Ascending aorta (tissue), 2 donors: ENCODE data around the gene NIM1K. TPM values are rescaled to one million over a fixed set of nuclear protein-coding genes. Genes with fewer than 3 reads are reported as not detected.

Experiments used
- DNase-seq, 2 donors: peaks; one replicate each; pipeline ENCODE4 v3.0.0-alpha.2; 2019; ENCODE audit warnings: low spot score in 2 of 2
- H3K27ac ChIP-seq, 2 donors: fragments of 200-600 bp; sonication (generic); one replicate each; pipeline ENCODE4 v1.5.1; 2016 to 2017; ENCODE audit warnings: mild to moderate bottlenecking in 1 of 2
- H3K27me3 ChIP-seq: fragments of 200-600 bp; sonication (generic); one replicate; pipeline ENCODE4 v1.5.1; 2017
- H3K36me3 ChIP-seq, 2 donors: fragments of 200-600 bp; sonication (generic); one replicate each; pipeline ENCODE4 v1.5.1; 2016
- H3K4me1 ChIP-seq, 2 donors: fragments of 200-600 bp; sonication (generic); one replicate each; pipeline ENCODE4 v1.5.1; 2016 to 2017; ENCODE audit warnings: mild to moderate bottlenecking in 1 of 2
- H3K4me3 ChIP-seq, 2 donors: fragments of 200-600 bp; sonication (generic); one replicate each; pipeline ENCODE4 v1.5.1; 2016 to 2017; ENCODE audit warnings: mild to moderate bottlenecking in 1 of 2
- H3K9me3 ChIP-seq, 2 donors: fragments of 200-600 bp; sonication (generic); one replicate each; pipeline ENCODE4 v1.5.1; 2016
- intact Hi-C: fragments of 100-400 bp; cut with DNase I; formaldehyde crosslinking; loops from one replicate; pipeline ENCODE4 v1.15.1; 2023
- total RNA-seq: library from RNA; depleted of rRNA; stranded (reverse); fragments of >200 nt; gene quantifications from one replicate; pipeline ENCODE4 v1.1.0, GENCODE V29; 2016
- TF ChIP-seq, protein P1 (sequence below), 3 experiments: fragments of 200-600 bp in 2 of 3; fragments of 450-650 bp in 1 of 3; sonication (generic) in 2 of 3; IDR thresholded peaks; one replicate each; pipeline ENCODE4 v1.5.1; 2016 to 2019; ENCODE audit warnings: antibody characterized with exemption in 3 of 3, mild to moderate bottlenecking in 1 of 3, moderate library complexity in 1 of 3

NIM1K gene
- total RNA-seq, 1 donor from 2014 or later: not detected

DNA sequence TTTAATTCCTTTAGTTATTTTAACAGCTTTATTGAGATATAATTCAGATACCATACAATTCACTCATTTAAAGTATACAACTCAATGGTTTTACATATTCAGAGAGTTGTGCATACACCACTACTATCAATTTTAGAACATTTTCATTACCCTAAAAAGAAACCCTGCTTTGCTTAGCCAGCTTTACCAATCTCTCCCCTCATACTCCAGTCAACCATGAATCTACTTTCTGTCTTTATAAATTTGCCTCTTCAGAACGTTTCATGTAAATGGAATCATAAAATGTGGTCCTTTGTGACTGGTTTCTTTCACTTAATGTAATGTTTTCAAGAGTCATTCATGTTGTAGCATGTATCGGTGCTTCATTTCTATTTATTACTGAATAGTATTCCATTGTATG is 24.9 kb downstream of the NIM1K start:
- no peaks in the 10 kb centered on the region for H3K27me3 ChIP-seq
- H3K27ac ChIP-seq: no peak overlapping the region
- no peaks in the 10 kb centered on the region for H3K4me1 ChIP-seq
- no peaks in the 10 kb centered on the region for H3K36me3 ChIP-seq
- no peak for DNase-seq
- H3K4me3 ChIP-seq: no peak overlapping the region
- no peaks in the 10 kb centered on the region for H3K9me3 ChIP-seq
- intact Hi-C loops: no loop called here
- TF ChIP-seq, protein P1, sequence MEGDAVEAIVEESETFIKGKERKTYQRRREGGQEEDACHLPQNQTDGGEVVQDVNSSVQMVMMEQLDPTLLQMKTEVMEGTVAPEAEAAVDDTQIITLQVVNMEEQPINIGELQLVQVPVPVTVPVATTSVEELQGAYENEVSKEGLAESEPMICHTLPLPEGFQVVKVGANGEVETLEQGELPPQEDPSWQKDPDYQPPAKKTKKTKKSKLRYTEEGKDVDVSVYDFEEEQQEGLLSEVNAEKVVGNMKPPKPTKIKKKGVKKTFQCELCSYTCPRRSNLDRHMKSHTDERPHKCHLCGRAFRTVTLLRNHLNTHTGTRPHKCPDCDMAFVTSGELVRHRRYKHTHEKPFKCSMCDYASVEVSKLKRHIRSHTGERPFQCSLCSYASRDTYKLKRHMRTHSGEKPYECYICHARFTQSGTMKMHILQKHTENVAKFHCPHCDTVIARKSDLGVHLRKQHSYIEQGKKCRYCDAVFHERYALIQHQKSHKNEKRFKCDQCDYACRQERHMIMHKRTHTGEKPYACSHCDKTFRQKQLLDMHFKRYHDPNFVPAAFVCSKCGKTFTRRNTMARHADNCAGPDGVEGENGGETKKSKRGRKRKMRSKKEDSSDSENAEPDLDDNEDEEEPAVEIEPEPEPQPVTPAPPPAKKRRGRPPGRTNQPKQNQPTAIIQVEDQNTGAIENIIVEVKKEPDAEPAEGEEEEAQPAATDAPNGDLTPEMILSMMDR (IDR thresholded peaks at IDR 0.05): no peak

DNA sequence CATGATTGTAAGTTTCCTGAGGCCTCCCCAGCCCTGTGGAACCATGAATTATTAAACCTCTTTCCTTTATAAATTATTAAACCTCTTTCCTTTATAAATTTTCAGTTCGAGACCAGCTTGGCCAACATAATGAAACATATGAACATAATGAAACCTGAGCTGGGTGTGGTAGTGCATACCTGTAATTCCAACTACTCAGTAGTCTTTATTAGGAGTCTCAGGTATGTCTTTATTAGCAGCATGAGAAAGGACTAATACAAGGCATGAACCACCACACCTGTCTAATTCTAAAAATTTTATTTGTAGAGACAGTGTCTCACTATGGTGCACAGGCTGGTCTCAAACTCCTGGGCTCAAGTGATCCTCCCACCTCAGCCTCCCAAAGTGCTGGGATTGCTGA is 27.1 kb downstream of the NIM1K start:
- no peaks in the 10 kb centered on the region for H3K4me1 ChIP-seq
- intact Hi-C loops: no loop called here
- H3K27ac ChIP-seq: no peak overlapping the region
- H3K4me3 ChIP-seq: no peak overlapping the region
- H3K36me3 ChIP-seq: no peaks in the 10 kb centered on the region
- H3K9me3 ChIP-seq: no peaks in the 10 kb centered on the region
- TF ChIP-seq, protein P1 (IDR thresholded peaks at IDR 0.05): no peak
- no peaks in the 10 kb centered on the region for H3K27me3 ChIP-seq
- no peak for DNase-seq

DNA sequence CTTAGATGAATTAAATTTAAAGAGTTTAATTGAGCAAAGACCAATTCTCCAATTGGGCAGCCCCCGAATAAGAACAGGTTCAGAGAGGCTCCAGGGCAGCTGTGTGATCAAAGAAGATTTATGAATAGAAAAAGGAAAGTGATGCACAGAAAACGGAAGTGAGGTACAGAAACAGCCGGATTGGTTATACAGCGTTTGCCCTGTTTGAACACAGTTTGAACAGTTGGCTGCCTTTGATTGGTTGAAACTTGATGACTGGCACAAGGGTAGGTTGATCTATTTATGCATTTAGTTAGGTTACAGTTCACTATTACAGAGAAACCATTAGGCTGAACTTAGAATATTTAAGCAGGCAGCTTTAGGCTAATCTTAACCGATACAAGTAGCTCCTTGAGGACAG is 29.5 kb downstream of the NIM1K start:
- H3K36me3 ChIP-seq: no peaks in the 10 kb centered on the region
- no peaks in the 10 kb centered on the region for H3K4me1 ChIP-seq
- no peak for DNase-seq
- H3K27ac ChIP-seq: no peak overlapping the region
- intact Hi-C loops: no loop called here
- TF ChIP-seq, protein P1 (IDR thresholded peaks at IDR 0.05): no peak
- H3K4me3 ChIP-seq: no peak overlapping the region
- H3K9me3 ChIP-seq: no peaks in the 10 kb centered on the region
- no peaks in the 10 kb centered on the region for H3K27me3 ChIP-seq

- intact Hi-C loops: no loop called here
- TF ChIP-seq, protein P1 (IDR thresholded peaks at IDR 0.05): no peak
Observed at GRCh38 chr5:43225649-43226245, 33.7 kb downstream of the NIM1K start.

DNA sequence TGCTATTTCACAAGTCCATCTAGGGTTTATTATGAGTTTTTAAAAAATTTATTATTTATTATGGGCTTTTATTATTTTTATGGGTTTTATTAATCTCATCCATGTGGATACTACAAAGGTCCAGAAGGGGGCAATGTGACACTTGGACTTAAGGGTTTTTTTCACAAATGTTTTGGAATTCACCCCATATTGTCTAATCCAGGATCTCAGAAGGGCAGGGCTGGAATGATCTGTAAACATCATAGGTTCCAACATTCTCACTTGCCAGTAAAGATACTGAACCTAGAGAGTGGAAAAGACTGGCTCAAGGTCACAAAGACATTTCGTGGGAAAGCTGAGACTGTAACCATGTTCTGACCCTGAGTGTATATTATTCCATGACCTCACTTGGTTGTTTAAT is 35.6 kb downstream of the NIM1K start:
- no peaks in the 10 kb centered on the region for H3K9me3 ChIP-seq
- H3K27ac ChIP-seq: no peak overlapping the region
- no peak for DNase-seq
- H3K4me3 ChIP-seq: no peak overlapping the region
- TF ChIP-seq, protein P1 (IDR thresholded peaks at IDR 0.05): peak in 1 of 3 experiments; percentile 8
- H3K36me3 ChIP-seq: no peaks in the 10 kb centered on the region
- H3K4me1 ChIP-seq: no peaks in the 10 kb centered on the region
- intact Hi-C loops: no loop called here
- no peaks in the 10 kb centered on the region for H3K27me3 ChIP-seq

More at GRCh38 chr5:43225649-43226245, 33.7 kb downstream of the NIM1K start:
- no peak overlapping the region for H3K27ac ChIP-seq
- no peak for DNase-seq
- H3K27me3 ChIP-seq: no peaks in the 10 kb centered on the region
- no peak overlapping the region for H3K4me3 ChIP-seq
- no peaks in the 10 kb centered on the region for H3K36me3 ChIP-seq
- no peaks in the 10 kb centered on the region for H3K9me3 ChIP-seq
- H3K4me1 ChIP-seq: no peaks in the 10 kb centered on the region

DNA sequence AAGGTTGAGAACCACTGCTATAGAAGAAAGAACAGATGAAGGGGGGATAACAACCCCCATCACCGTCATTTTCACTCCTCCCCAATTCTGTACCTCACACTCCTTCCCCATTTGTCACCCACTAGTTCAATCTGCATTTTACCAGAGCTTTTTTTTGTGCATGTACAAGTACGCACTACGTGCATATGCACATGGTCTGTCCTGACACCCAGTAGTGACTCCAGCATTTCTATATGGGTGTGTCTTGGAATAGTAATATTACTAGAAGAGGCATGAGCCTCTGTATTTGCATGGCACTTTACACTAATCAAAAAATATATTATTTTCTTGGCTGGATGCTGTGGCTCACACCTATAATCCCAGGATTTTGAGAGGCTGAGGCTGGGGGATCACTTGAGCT is 38.7 kb downstream of the NIM1K start:
- H3K36me3 ChIP-seq: no peaks in the 10 kb centered on the region
- intact Hi-C loops: no loop called here
- H3K9me3 ChIP-seq: no peaks in the 10 kb centered on the region
- no peaks in the 10 kb centered on the region for H3K27me3 ChIP-seq
- TF ChIP-seq, protein P1 (IDR thresholded peaks at IDR 0.05): no peak
- H3K4me1 ChIP-seq: no peaks in the 10 kb centered on the region
- no peak for DNase-seq
- H3K4me3 ChIP-seq: no peak overlapping the region
- no peak overlapping the region for H3K27ac ChIP-seq
